HG03025 (cell line): ENCODE results near the gene CTNNA2.
"Not testable (repeated sequence)": the region's sequence is repeated elsewhere in the genome, so short reads cannot be mapped to it uniquely, and the experiment has no call there.

ENCODE experiments used
- ATAC-seq: cut with Tn5 transposase; IDR thresholded peaks from one replicate; pipeline ENCODE4 v1.9.1; 2021; ENCODE audit warnings: mild to moderate bottlenecking, moderate library complexity; ENCODE audit not compliant: unreplicated experiment, low FRiP score

CTNNA2 gene

GRCh38 chr2:80012061-80012460, 499.2 kb downstream of the CTNNA2 start:
- no peak for ATAC-seq

- ATAC-seq: no peak
Measured at GRCh38 chr2:80014637-80015036, 501.8 kb downstream of the CTNNA2 start.

- ATAC-seq: no peak
Measured at GRCh38 chr2:80016171-80016570, 503.3 kb downstream of the CTNNA2 start.

GRCh38 chr2:80019571-80020460, 507.0 kb downstream of the CTNNA2 start:
- ATAC-seq: no peak

GRCh38 chr2:80022018-80022417, 509.2 kb downstream of the CTNNA2 start:
- no peak for ATAC-seq

GRCh38 chr2:80026040-80026729, 513.3 kb downstream of the CTNNA2 start:
- no peak for ATAC-seq

- ATAC-seq: no peak
Measured at GRCh38 chr2:80028051-80028450, 515.2 kb downstream of the CTNNA2 start.

- no peak for ATAC-seq
Measured at GRCh38 chr2:80028584-80028983, 515.7 kb downstream of the CTNNA2 start.

- ATAC-seq: no peak
Measured at GRCh38 chr2:80030135-80030534, 517.3 kb downstream of the CTNNA2 start.

GRCh38 chr2:80032684-80033083, 519.8 kb downstream of the CTNNA2 start:
- ATAC-seq: not testable (repeated sequence)

GRCh38 chr2:80035749-80036285, 523.0 kb downstream of the CTNNA2 start:
- no peak for ATAC-seq

- ATAC-seq: no peak
Measured at GRCh38 chr2:80037310-80037709, 524.5 kb downstream of the CTNNA2 start.

- no peak for ATAC-seq
Measured at GRCh38 chr2:80040226-80040625, 527.4 kb downstream of the CTNNA2 start.

- no peak for ATAC-seq
Measured at GRCh38 chr2:80042635-80043034, 529.8 kb downstream of the CTNNA2 start.

GRCh38 chr2:80048296-80048695, 535.4 kb downstream of the CTNNA2 start:
- ATAC-seq: no peak

GRCh38 chr2:80050246-80050645, 537.4 kb downstream of the CTNNA2 start:
- no peak for ATAC-seq

- no peak for ATAC-seq
Measured at GRCh38 chr2:80053522-80054345, 540.9 kb downstream of the CTNNA2 start.

- ATAC-seq: no peak
Measured at GRCh38 chr2:80054346-80054675, 541.5 kb downstream of the CTNNA2 start.

GRCh38 chr2:80057956-80058355, 545.1 kb downstream of the CTNNA2 start:
- no peak for ATAC-seq

GRCh38 chr2:80058562-80058961, 545.7 kb downstream of the CTNNA2 start:
- ATAC-seq: no peak

GRCh38 chr2:80059447-80059846, 546.6 kb downstream of the CTNNA2 start:
- no peak for ATAC-seq
